ENCODE results near the gene OSMR. TPM values are rescaled to one million over a fixed set of nuclear protein-coding genes. Genes with fewer than 3 reads are reported as not detected.

OSMR gene
- total RNA-seq, 1 experiment from 2014 or later: 1.6 TPM

- H3K27ac Mint-ChIP-seq: no peak overlapping the region
- Histone ChIP-seq H3K79me1 (ENCODE audit: insufficient read depth, low read depth, low read length, poor library complexity, severe bottlenecking) (no peaks in the 10 kb centered on the region), H2AFZ (ENCODE audit: low read length) (no peak overlapping the region), H2AK5ac (ENCODE audit: insufficient read length, low read length) (no peak overlapping the region), H2BK20ac (ENCODE audit: low read depth, low read length, poor library complexity, severe bottlenecking) (no peak overlapping the region), H3K9ac (ENCODE audit: extremely low read depth, insufficient read length, low read length) (no peak overlapping the region), H3T11ph (ENCODE audit: low read length) (no peak overlapping the region), H3K18ac (ENCODE audit: insufficient read length, low read depth, low read length) (no peak overlapping the region), H3K9me3 (ENCODE audit: control insufficient read depth, low read depth, low read length) (no peaks in the 10 kb centered on the region), H3K14ac (ENCODE audit: insufficient read depth, low read length) (no peak overlapping the region), H3K27me3 (ENCODE audit: insufficient read depth, low read length) (no peaks in the 10 kb centered on the region), H2BK5ac (ENCODE audit: insufficient read length, low read length) (no peak overlapping the region), H3K23me2 (ENCODE audit: insufficient read length, low read depth, low read length, poor library complexity, severe bottlenecking) (no peaks in the 10 kb centered on the region), H2BK120ac (ENCODE audit: low read depth, low read length, poor library complexity, severe bottlenecking) (no peak overlapping the region), H4K91ac (ENCODE audit: insufficient read length, low read depth, low read length) (no peak overlapping the region), H3K27ac (ENCODE audit: insufficient read length, low read depth, low read length) (no peak overlapping the region), H2BK15ac (ENCODE audit: low read depth, low read length) (no peak overlapping the region), H3K79me2 (ENCODE audit: insufficient read depth, low read length) (no peaks in the 10 kb centered on the region), H3K4me2 (ENCODE audit: insufficient read depth, insufficient read length, low read length) (no peak overlapping the region), H3K23ac (ENCODE audit: insufficient read length, low read depth, low read length) (no peak overlapping the region), H4K8ac (replicated peaks; ENCODE audit: insufficient read length, low read depth, low read length) (no peak overlapping the region), H2BK12ac (ENCODE audit: insufficient read length, low read depth, low read length) (no peak overlapping the region), H4K20me1 (ENCODE audit: control insufficient read depth, insufficient read depth, insufficient read length) (no peaks in the 10 kb centered on the region), H4K5ac (ENCODE audit: insufficient read length, low read depth, low read length) (no peak overlapping the region), H3K56ac (ENCODE audit: insufficient read length, low read depth, low read length) (no peak overlapping the region), H3K4ac (ENCODE audit: low read depth, low read length) (no peak overlapping the region), H3K4me1 (ENCODE audit: insufficient read depth, low read length) (no peaks in the 10 kb centered on the region)
- DNase-seq: no peak
- H3K27me3 Mint-ChIP-seq (ENCODE audit: low read depth): no peaks in the 10 kb centered on the region
- H3K9me3 Mint-ChIP-seq: no peaks in the 10 kb centered on the region
- no peaks in the 10 kb centered on the region for H3K36me3 Mint-ChIP-seq (ENCODE audit: insufficient read depth in 1 of 3, low read depth in 3 of 3)
- H3K4me1 Mint-ChIP-seq: no peaks in the 10 kb centered on the region
- H3K4me3 Mint-ChIP-seq: no peak overlapping the region
- no peak for TF ChIP-seq CTCF (conservative IDR thresholded peaks at IDR 0.05)
Measured at GRCh38 chr5:38796742-38797108, 49.1 kb upstream of the OSMR start.

Measured in H9 (cell line).